Activated naive CD4-positive, alpha-beta T cell treated with anti-CD3 and anti-CD28 coated beads, Interleukin-2, amount 10 ng/mL, durations not matched to agents 7 days and 5 days (primary cell): Measurements from ENCODE around the gene SEL1L3.

Experiments
- CTCF ChIA-PET: fragments of 350-600 bp; sonication (Branson Sonifier 250); formaldehyde crosslinking; loops from one replicate; lab custom pipeline; 2021; ENCODE audit warnings: antibody characterized with exemption; lab: Charles Lee
- DNase-seq: peaks from one replicate; pipeline ENCODE4 v3.0.0-alpha.2; 2020
- H3K27ac Mint-ChIP-seq: one replicate; pipeline ENCODE4 v1.8.0; 2021; ENCODE audit warnings: mild to moderate bottlenecking, moderate library complexity, mixed read lengths
- H3K27me3 Mint-ChIP-seq: one replicate; pipeline ENCODE4 v1.8.0; 2021; ENCODE audit warnings: mild to moderate bottlenecking, mixed read lengths
- H3K36me3 Mint-ChIP-seq: one replicate; pipeline ENCODE4 v1.8.0; 2021; ENCODE audit warnings: mixed read lengths
- H3K4me1 Mint-ChIP-seq: one replicate; pipeline ENCODE4 v1.8.0; 2021; ENCODE audit warnings: mixed read lengths
- H3K4me3 Mint-ChIP-seq: one replicate; pipeline ENCODE4 v1.8.0; 2021; ENCODE audit warnings: mild to moderate bottlenecking, moderate library complexity, mixed read lengths
- H3K9me3 Mint-ChIP-seq: one replicate; pipeline ENCODE4 v1.8.0; 2021; ENCODE audit warnings: mixed read lengths

The SEL1L3 gene

DNA sequence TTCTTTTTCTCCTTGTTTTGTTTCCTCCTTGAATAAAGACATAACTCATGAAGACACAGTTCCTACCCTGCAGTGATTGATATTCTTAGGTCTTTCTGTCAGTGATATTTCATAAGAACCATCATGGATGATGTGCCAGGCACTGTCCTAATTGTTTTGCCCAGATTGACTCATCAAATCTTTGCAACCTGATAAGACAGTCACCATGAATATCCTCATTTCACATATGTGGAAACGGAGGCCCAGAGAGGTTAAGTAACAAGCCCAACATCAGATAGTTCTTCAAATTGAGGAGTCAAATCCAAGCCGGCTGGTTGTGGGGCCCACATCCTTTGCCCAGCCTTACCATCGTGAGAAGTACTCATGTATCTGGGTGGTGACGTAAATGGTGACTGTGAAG, 69.9 kb downstream of the SEL1L3 start:
- H3K9me3 Mint-ChIP-seq, result no peaks in the 10 kb centered on the region
- CTCF ChIA-PET, result no interaction called here
- no peaks in the 10 kb centered on the region for H3K27me3 Mint-ChIP-seq
- no peaks in the 10 kb centered on the region for H3K4me1 Mint-ChIP-seq
- H3K36me3 Mint-ChIP-seq, result peaks cover 52% of the 10 kb centered on the region
- H3K27ac Mint-ChIP-seq, result no peak overlapping the region
- no peak overlapping the region for H3K4me3 Mint-ChIP-seq
- DNase-seq, result no peak

DNA sequence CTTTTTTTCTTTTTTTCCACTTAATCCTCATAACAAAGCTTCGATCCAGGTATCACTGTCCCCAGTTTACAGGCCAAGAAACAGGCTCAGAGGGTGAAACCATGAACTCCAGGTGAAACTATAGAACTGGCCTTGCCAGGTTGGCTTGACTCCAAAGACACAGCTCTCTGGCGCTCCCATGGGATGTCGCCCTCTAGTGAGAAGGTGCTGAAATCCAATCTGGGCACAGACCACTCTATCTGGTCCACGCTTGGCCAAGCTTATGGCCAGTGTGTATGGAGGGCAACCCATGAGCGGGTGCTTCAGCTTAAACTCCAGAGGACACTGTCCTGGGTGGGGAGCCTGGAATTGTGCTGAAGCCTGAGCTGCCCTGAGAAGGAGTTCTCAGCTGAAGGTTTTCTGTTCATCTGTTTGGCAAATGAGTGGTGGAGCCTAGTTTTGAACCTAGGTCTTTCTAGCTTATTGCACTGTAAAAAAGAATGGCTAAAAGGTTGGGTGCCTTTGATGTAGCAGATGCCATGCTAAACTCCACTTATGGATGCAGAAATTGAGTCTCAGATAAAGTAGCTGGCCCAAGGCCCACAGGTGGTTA, 70.5 kb downstream of the SEL1L3 start:
- H3K9me3 Mint-ChIP-seq, result no peaks in the 10 kb centered on the region
- H3K4me3 Mint-ChIP-seq, result no peak overlapping the region
- H3K4me1 Mint-ChIP-seq, result no peaks in the 10 kb centered on the region
- CTCF ChIA-PET, result interaction anchor here (0.8 kb wide), 1 partner anchor 68 kb away, joined by 3 read pairs; no protein-coding TSS in a partner anchor
- H3K27me3 Mint-ChIP-seq, result no peaks in the 10 kb centered on the region
- H3K27ac Mint-ChIP-seq, result no peak overlapping the region
- peaks cover 53% of the 10 kb centered on the region for H3K36me3 Mint-ChIP-seq
- DNase-seq, result no peak

DNA sequence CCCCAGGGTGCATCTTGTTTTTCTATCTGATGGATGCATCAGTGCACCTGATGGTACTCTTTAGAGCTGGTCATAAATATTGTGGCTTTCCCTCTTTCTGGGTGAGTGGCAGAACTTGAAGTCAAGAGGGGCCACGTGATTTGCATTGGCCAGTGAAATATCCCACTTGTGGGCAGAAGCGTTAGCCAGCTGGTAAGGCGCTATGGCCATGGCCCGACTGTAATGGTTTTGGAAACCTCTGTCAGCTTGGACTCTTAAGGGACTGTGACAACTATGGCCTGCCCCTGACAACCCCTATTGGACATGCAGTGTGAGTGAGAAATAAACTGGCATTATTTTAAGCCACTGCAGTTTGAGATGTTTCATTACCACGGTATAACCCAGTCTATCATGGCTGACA, 72.8 kb downstream of the SEL1L3 start:
- Mint-ChIP-seq H3K27me3 (no peaks in the 10 kb centered on the region), H3K4me3 (no peak overlapping the region), H3K4me1 (no peaks in the 10 kb centered on the region), H3K27ac (no peak overlapping the region), H3K36me3 (peaks cover 55% of the 10 kb centered on the region), H3K9me3 (no peaks in the 10 kb centered on the region)
- DNase-seq, result no peak
- CTCF ChIA-PET, result interaction anchor here (0.5 kb wide), 1 partner anchor 22 kb away, joined by 3 read pairs; no protein-coding TSS in a partner anchor

DNA sequence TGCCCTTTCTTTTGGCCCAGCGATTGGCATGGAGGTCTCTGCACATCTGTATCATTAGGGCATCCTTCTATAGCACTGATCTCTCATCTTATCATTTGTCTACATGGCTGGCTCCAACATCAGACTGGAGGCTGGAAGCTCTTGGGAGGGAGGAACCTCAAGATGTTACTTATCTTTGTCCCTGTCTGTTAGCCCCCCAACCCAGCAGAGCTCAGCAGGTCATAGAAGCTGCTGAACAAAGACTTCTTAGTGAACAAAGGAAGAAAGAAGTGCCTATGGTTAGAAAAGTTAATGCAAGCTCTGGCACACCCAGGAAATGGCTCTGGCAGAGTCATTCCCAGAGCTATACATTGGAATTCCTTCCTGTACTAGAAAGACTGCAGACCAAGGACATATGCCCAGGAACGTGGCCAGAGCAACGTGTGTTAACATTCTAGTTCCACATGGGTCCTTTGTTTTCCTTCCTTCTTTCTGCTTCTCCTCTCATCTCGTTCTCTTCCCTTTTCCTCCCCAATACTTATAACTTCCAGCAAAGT, 74.0 kb downstream of the SEL1L3 start:
- no peak overlapping the region for H3K4me3 Mint-ChIP-seq
- DNase-seq, result no peak
- CTCF ChIA-PET, result no interaction called here
- H3K36me3 Mint-ChIP-seq, result peaks cover 47% of the 10 kb centered on the region
- peaks cover 3% of the 10 kb centered on the region for H3K4me1 Mint-ChIP-seq
- H3K27me3 Mint-ChIP-seq, result no peaks in the 10 kb centered on the region
- H3K9me3 Mint-ChIP-seq, result no peaks in the 10 kb centered on the region
- H3K27ac Mint-ChIP-seq, result no peak overlapping the region

DNA sequence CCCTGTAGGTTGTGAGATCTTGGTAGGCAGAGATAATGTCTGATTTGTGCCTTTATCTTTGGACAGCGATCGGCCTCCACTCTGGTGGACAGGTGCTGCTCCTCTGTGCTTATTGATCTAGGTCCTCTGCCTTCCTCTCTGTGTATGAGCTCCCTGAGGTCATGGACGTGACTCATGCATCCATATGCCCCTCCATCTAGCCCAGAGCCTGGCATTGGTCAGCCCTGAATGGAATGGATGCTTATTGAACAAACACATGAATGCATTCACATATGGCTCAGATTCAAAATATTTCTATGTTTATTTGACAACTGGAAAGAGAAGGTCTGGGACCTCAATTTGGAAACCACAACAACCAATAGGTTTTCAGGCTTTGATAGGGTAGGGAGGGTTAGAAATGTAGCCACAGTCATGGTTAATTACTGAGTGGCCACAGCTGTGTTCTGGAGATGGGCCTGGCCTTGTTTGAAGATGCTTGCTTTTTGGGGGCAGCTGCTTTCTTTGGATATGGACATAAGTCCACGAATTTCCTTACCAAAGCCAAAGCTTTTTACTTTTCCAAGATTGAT, 76.2 kb downstream of the SEL1L3 start:
- Mint-ChIP-seq H3K36me3 (peaks cover 46% of the 10 kb centered on the region), H3K4me3 (no peak overlapping the region), H3K4me1 (peaks cover 3% of the 10 kb centered on the region), H3K9me3 (no peaks in the 10 kb centered on the region), H3K27ac (no peak overlapping the region), H3K27me3 (no peaks in the 10 kb centered on the region)
- CTCF ChIA-PET, result no interaction called here
- DNase-seq, result no peak

DNA sequence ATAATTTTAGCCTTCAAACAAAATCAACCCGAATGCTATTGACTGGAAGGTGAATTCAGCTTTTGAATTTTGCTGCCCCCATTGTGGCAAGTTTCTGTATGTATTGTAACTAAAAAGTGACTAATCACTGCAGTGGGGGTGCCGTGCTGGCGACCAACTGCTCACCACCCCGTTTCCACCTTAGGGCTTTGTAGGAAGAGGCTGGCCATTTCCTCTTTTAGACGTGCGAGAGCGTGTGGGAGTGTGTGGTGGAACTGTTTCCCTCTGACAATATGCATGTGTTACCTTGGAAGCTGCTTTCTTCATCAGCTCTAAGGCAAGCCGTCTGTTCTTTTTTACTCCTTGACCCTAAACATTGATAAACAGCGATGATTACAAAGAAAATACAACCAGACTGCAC, 78.8 kb downstream of the SEL1L3 start:
- no peak for DNase-seq
- Mint-ChIP-seq H3K36me3 (peaks cover 52% of the 10 kb centered on the region), H3K27me3 (no peaks in the 10 kb centered on the region), H3K27ac (peak overlapping the region; percentile 7), H3K9me3 (no peaks in the 10 kb centered on the region), H3K4me1 (peaks cover 3% of the 10 kb centered on the region), H3K4me3 (no peak overlapping the region)
- CTCF ChIA-PET, result no interaction called here

DNA sequence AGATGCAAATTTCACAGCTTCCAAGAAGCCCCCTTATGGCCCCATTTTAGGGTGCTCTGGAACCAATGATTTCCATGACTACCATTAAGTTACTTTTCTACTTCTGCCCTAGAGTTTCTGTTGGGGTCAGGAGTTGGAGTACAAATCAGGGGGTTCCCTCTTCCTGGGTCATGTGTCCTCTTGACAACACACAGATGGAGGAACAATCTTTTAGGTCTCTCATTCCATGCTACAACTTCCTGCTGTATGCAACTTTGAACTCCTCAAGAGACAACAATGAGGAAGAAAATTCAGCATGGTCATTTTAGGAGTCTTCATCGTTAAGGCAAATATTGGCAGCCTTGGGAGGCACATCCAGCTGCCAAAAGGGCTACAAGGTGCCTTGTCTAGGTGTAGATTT, 79.7 kb downstream of the SEL1L3 start:
- peaks cover 3% of the 10 kb centered on the region for H3K4me1 Mint-ChIP-seq
- CTCF ChIA-PET, result no interaction called here
- DNase-seq, result no peak
- H3K27ac Mint-ChIP-seq, result no peak overlapping the region
- H3K9me3 Mint-ChIP-seq, result no peaks in the 10 kb centered on the region
- H3K4me3 Mint-ChIP-seq, result no peak overlapping the region
- H3K27me3 Mint-ChIP-seq, result no peaks in the 10 kb centered on the region
- H3K36me3 Mint-ChIP-seq, result peaks cover 50% of the 10 kb centered on the region

DNA sequence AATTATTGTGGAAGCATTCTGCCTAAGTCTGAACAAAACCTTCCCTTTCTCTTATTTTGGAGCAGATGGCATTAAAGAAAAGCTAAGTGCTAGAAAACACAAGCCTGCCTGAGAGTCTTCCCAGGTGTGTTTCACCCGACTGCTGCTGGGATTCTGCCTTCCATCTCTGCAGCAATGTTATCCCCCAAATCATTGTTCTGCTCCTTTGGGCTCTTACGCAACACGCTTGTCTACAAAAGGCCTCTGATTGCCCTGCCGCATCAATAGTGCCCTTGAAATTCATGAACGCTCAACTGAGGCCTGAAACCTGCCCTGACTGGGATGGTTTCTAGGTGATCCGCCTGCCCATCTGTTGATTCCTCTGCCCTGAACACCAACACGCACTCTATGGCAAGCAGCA, 80.3 kb downstream of the SEL1L3 start:
- CTCF ChIA-PET, result no interaction called here
- Mint-ChIP-seq H3K4me3 (no peak overlapping the region), H3K27me3 (no peaks in the 10 kb centered on the region), H3K9me3 (no peaks in the 10 kb centered on the region), H3K27ac (no peak overlapping the region), H3K4me1 (peaks cover 3% of the 10 kb centered on the region), H3K36me3 (peaks cover 49% of the 10 kb centered on the region)
- no peak for DNase-seq

DNA sequence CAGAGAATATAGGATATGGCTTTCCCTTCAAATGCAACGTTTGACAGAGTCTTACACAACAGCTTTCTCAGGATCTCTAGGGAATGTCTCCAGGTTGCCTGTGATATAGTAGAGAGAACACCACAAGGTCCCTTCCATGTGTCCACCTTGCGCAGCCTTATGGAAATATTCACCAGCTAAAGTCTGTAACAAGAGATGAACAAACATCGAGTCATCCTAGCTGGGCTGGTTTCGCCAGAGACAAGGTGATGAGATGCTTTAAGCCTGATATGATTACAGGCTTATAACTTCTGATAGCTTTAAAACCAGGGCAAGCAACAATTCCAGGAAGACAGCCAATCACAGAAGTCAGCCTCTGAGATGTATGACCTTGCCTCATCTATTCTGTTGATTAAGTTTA, 83.8 kb downstream of the SEL1L3 start:
- no peak overlapping the region for H3K27ac Mint-ChIP-seq
- no peak for DNase-seq
- peaks cover 2% of the 10 kb centered on the region for H3K4me1 Mint-ChIP-seq
- peaks cover 57% of the 10 kb centered on the region for H3K36me3 Mint-ChIP-seq
- H3K4me3 Mint-ChIP-seq, result no peak overlapping the region
- CTCF ChIA-PET, result no interaction called here
- no peaks in the 10 kb centered on the region for H3K27me3 Mint-ChIP-seq
- no peaks in the 10 kb centered on the region for H3K9me3 Mint-ChIP-seq

DNA sequence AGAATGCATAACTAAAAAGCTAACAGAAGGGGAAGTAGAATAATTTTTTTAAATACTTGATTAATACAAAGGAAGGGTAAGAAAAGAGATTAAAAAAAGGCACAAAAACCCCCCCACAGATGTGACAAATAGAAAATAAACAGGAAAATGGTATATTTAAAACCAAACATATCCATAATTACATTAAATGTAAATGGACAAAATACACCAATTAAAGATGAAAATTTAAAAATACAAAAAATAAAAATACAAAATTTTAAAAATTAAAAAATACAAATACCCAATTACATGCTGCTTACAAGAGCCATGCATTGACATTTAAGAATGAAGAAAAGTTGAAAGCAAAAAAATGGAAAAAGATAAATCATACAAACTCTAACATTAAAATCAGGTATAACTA, 86.0 kb downstream of the SEL1L3 start:
- Mint-ChIP-seq H3K4me1 (no peaks in the 10 kb centered on the region), H3K27ac (no peak overlapping the region), H3K4me3 (no peak overlapping the region), H3K9me3 (no peaks in the 10 kb centered on the region), H3K27me3 (no peaks in the 10 kb centered on the region), H3K36me3 (peaks cover 54% of the 10 kb centered on the region)
- no peak for DNase-seq
- CTCF ChIA-PET, result interaction anchor here (1.2 kb wide), 1 partner anchor 9 kb away, joined by 4 read pairs; no protein-coding TSS in a partner anchor

DNA sequence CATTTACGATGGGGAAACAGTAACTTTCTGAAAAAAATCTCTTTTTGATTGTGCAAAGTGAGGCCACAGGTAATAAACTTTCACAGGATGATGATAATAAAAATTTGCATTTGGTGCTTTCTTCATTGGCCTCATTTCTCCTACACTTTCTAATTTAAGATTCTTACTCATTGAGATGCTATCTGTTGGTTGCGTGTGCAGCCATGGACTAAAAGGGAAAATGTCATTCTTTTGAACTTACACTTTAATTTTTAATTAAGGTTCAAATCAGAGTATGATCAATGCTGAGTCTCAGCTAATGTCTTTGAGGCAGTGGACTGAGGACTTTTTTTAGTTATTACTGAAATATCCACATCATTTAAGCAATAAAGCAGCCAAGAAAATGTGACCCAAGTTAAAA, 87.6 kb downstream of the SEL1L3 start:
- Mint-ChIP-seq H3K27ac (no peak overlapping the region), H3K36me3 (peaks cover 47% of the 10 kb centered on the region), H3K27me3 (no peaks in the 10 kb centered on the region), H3K9me3 (no peaks in the 10 kb centered on the region), H3K4me3 (no peak overlapping the region), H3K4me1 (no peaks in the 10 kb centered on the region)
- CTCF ChIA-PET, result no interaction called here
- DNase-seq, result no peak

DNA sequence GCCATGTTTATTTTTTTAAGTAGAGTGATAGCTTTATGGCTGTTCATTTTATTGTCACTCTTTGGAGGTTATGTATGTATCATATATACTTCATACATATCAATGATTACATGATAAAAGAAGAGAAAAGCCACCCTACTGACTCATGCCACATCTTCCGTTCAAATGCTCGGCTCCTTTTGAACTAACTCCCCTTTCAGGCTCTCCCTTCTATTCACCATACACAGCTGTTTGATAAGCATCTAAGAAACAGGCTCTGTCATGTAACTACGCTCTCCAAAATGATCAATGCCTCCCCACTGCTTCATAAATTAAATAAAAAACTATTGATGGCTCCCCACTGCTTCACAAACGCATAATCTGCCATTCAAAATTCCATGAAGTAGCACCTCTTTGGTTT, 89.4 kb downstream of the SEL1L3 start:
- CTCF ChIA-PET, result no interaction called here
- no peaks in the 10 kb centered on the region for H3K9me3 Mint-ChIP-seq
- no peak overlapping the region for H3K27ac Mint-ChIP-seq
- no peaks in the 10 kb centered on the region for H3K4me1 Mint-ChIP-seq
- H3K4me3 Mint-ChIP-seq, result no peak overlapping the region
- no peak for DNase-seq
- H3K27me3 Mint-ChIP-seq, result no peaks in the 10 kb centered on the region
- H3K36me3 Mint-ChIP-seq, result peaks cover 36% of the 10 kb centered on the region

DNA sequence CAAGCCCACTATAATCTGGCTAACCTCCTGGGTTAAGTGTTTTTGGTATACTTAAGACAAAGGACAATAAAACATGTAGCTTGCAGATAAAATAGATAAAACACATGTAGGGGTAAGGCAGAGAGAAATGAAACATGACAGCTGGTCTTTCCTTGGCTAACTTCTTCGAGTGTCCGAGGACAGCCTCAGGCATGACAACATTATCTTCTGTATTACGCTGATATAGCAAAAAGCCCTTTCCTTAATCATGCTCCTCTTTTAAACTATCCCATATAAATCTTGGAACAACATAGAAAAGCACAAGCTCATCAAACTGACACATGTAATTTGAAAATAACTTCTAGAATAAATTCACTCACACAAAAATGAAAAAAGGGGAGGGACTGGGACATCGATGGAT, 91.1 kb downstream of the SEL1L3 start:
- H3K36me3 Mint-ChIP-seq, result peaks cover 26% of the 10 kb centered on the region
- H3K9me3 Mint-ChIP-seq, result no peaks in the 10 kb centered on the region
- CTCF ChIA-PET, result interaction anchor here (0.7 to 1.0 kb wide), 3 partner anchors 11 to 1474 kb away, joined by 3 read pairs; no protein-coding TSS in a partner anchor

DNA sequence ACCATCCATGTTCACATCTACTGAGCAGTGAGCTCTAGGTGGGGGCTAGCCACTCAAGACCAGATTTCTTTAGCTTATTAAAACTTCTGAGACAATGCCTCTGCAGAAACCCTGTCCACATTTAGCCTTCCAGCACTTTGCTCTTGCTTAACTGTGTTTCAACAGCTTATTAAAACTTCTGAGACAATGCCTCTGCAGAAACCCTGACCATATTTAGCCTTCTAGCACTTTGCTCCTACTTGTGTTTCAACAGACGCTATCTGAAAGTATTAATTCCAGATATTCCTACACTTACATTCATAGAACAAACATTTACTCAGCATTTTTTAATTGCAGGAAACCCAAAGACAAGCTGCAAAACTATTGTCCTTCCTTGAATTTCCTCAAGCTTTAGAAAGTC, 91.9 kb downstream of the SEL1L3 start:
- no peaks in the 10 kb centered on the region for H3K9me3 Mint-ChIP-seq
- CTCF ChIA-PET, result interaction anchor here (0.9 to 1.0 kb wide), 2 partner anchors 10 to 14 kb away, joined by 3 read pairs; no protein-coding TSS in a partner anchor
- H3K36me3 Mint-ChIP-seq, result peaks cover 30% of the 10 kb centered on the region
- H3K4me3 Mint-ChIP-seq, result no peak overlapping the region
- no peak for DNase-seq
- no peaks in the 10 kb centered on the region for H3K4me1 Mint-ChIP-seq
- no peak overlapping the region for H3K27ac Mint-ChIP-seq
- no peaks in the 10 kb centered on the region for H3K27me3 Mint-ChIP-seq

More for the DNA sequence above, 91.1 kb downstream of the SEL1L3 start:
- no peak for DNase-seq
- Mint-ChIP-seq H3K4me1 (no peaks in the 10 kb centered on the region), H3K4me3 (no peak overlapping the region), H3K27me3 (no peaks in the 10 kb centered on the region), H3K27ac (no peak overlapping the region)

DNA sequence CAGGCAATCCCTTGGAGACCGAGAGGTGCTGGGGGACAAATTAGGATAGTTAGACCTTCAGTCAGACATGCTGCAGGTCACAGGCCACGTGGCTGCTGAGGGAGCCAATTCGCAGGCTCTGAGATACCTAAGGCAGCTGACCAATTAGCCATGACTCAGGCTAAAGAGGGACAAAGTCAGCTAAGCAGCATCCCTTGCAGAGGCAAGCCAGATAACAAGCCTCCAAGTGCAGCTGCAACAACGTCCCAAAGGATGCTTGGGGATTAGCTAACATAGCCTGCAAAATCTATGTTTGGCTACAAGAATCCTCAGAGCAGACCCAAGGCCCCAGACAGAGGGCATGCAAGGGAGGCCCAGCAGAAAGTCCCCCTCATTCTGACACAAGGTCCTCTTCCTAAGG, 93.5 kb downstream of the SEL1L3 start:
- H3K9me3 Mint-ChIP-seq, result no peaks in the 10 kb centered on the region
- H3K4me1 Mint-ChIP-seq, result no peaks in the 10 kb centered on the region
- no peaks in the 10 kb centered on the region for H3K27me3 Mint-ChIP-seq
- peaks cover 32% of the 10 kb centered on the region for H3K36me3 Mint-ChIP-seq
- no peak for DNase-seq
- H3K4me3 Mint-ChIP-seq, result no peak overlapping the region
- H3K27ac Mint-ChIP-seq, result no peak overlapping the region
- CTCF ChIA-PET, result interaction anchor here (4.0 kb wide), 1 partner anchor 329 kb away, joined by 19 read pairs; no protein-coding TSS in a partner anchor
